AML-193 (cell line): ENCODE measurements around the gene PKD1.

Experiments used
- DNase-seq, 2 experiments: peaks; one replicate each; lab custom pipeline; 2025; lab: John Stamatoyannopoulos, UW

Gene PKD1

GRCh38 chr16:2135770-2136490 lies at the start of gene PKD1:
Gene PKD1 (minus strand): TSS chr16:2135898. CDS start chr16:2135689, 209 bp downstream.
- peak; percentile 68 to 74 for DNase-seq

- DNase-seq: no peak
These were observed 49.3 kb upstream of the PKD1 start for GRCh38 chr16:2184962-2185361.

- no peak for DNase-seq
These were observed 48.6 kb upstream of the PKD1 start for GRCh38 chr16:2184346-2184745.

- no peak for DNase-seq
These were observed 48.0 kb upstream of the PKD1 start for GRCh38 chr16:2183671-2184070.

GRCh38 chr16:2181952-2182351 lies 46.3 kb upstream of the PKD1 start:
- no peak for DNase-seq

- no peak for DNase-seq
These were observed 45.5 kb upstream of the PKD1 start for GRCh38 chr16:2180962-2181923.

GRCh38 chr16:2180461-2180860 lies 44.8 kb upstream of the PKD1 start:
- DNase-seq: no peak

GRCh38 chr16:2179576-2179975 lies 43.9 kb upstream of the PKD1 start:
- DNase-seq: no peak

- DNase-seq: no peak
These were observed 43.4 kb upstream of the PKD1 start for GRCh38 chr16:2179107-2179501.

GRCh38 chr16:2178321-2179106 lies 42.8 kb upstream of the PKD1 start:
- DNase-seq: no peak

GRCh38 chr16:2177561-2177960 lies 41.9 kb upstream of the PKD1 start:
- DNase-seq: no peak

- no peak for DNase-seq
These were observed 41.4 kb upstream of the PKD1 start for GRCh38 chr16:2177101-2177500.

GRCh38 chr16:2176047-2176446 lies 40.3 kb upstream of the PKD1 start:
- no peak for DNase-seq

GRCh38 chr16:2175454-2175853 lies 39.8 kb upstream of the PKD1 start:
- DNase-seq: no peak

GRCh38 chr16:2174396-2175131 lies 38.9 kb upstream of the PKD1 start:
- DNase-seq: no peak

GRCh38 chr16:2173916-2174315 lies 38.2 kb upstream of the PKD1 start:
- DNase-seq: no peak

- DNase-seq: no peak
These were observed 37.7 kb upstream of the PKD1 start for GRCh38 chr16:2173366-2173765.

GRCh38 chr16:2172688-2173335 lies 37.1 kb upstream of the PKD1 start:
- DNase-seq: no peak

- no peak for DNase-seq
These were observed 36.0 kb upstream of the PKD1 start for GRCh38 chr16:2171601-2172178.

GRCh38 chr16:2170587-2171435 lies 35.1 kb upstream of the PKD1 start:
- DNase-seq: no peak
